22Rv1 (cell line): ENCODE measurements around the gene IL4R.

Experiments used
- H3K27ac ChIP-seq: fragments of 450-650 bp; 2 replicates; pipeline ENCODE4 v1.5.1; 2017
- CTCF ChIP-seq: fragments of 450-650 bp; IDR thresholded peaks from 2 replicates; pipeline ENCODE4 v1.5.1; 2017; ENCODE audit warnings: mild to moderate bottlenecking
- ZFX ChIP-seq: fragments of 450-650 bp; IDR thresholded peaks from 2 replicates; pipeline ENCODE4 v1.6.1; 2017; ENCODE audit warnings: antibody characterized with exemption, borderline replicate concordance

The IL4R gene

GRCh38 chr16:27368358-27368722, 54.6 kb downstream of the IL4R start:
- TF ChIP-seq ZFX, result no peak
- peak; percentile 44 for TF ChIP-seq CTCF
- H3K27ac ChIP-seq, result no peak overlapping the region

GRCh38 chr16:27369806-27370205, 56.0 kb downstream of the IL4R start:
- no peak for TF ChIP-seq CTCF
- TF ChIP-seq ZFX, result no peak
- no peak overlapping the region for H3K27ac ChIP-seq

DNA sequence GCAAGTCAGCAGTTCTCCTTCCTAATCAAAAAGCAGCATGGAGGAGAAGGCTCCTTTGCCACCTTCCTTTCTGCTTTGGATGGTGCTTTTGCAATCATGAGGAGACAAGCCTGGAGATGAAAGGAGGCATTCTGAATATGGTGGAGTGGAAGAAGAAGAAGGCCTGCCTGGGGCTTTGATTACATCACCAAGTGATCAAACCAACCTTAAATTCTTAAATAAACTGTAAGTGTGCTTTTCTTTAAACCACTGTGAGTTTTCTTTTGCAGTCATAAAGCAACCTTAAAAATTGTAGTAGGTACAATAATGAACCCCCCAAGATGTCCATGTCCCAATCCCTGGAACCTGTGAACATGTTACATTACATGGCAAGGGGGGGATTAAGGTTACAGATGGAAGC, 56.5 kb downstream of the IL4R start:
- TF ChIP-seq CTCF (no peak), ZFX (no peak)
- H3K27ac ChIP-seq, result no peak overlapping the region

- H3K27ac ChIP-seq, result no peak overlapping the region
These were observed 59.5 kb downstream of the IL4R start for GRCh38 chr16:27373312-27373711.

DNA sequence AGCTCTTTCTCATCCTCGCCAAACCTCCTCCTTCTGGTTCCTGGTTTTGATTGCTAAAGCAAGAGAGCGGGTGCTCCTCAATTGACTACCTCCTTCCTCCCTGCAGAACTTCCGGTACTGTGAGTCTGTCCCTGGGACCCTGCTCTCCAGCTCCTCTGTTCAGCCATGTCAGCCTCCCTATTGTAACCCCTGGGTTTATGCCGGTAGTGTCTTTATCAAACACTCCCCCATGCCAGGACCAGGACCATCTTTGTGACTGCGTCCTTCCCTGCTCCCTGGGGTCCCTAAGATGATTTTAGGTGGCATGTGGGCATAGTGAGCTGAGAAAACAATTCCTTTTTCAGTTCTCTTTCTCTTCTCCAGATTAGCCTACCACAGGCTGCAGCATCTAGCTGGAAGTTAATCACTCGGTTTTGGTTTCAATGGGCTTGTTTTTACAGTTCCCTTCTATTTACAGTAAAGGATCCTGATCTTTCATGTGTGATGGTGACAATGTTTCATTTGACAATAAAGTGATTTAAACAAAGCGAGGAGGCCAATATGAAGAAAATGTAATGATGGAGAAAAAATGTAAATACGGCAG, 60.5 kb downstream of the IL4R start:
- TF ChIP-seq ZFX, result no peak
- no peak for TF ChIP-seq CTCF
- no peak overlapping the region for H3K27ac ChIP-seq

More at GRCh38 chr16:27373312-27373711, 59.5 kb downstream of the IL4R start:
- TF ChIP-seq CTCF (no peak), ZFX (no peak)

- TF ChIP-seq ZFX (no peak), CTCF (peak; percentile 45)
- H3K27ac ChIP-seq, result no peak overlapping the region
These were observed 61.1 kb downstream of the IL4R start for GRCh38 chr16:27374804-27375425.

GRCh38 chr16:27377666-27378485, 64.1 kb downstream of the IL4R start:
- TF ChIP-seq ZFX (no peak), CTCF (no peak)
- no peak overlapping the region for H3K27ac ChIP-seq
